HG03045 (cell line): Measurements from ENCODE around the gene ZCCHC2.

ENCODE experiments used
- ATAC-seq: cut with Tn5 transposase; IDR thresholded peaks from one replicate; pipeline ENCODE4 v1.9.1; 2021; ENCODE audit warnings: mild to moderate bottlenecking, moderate library complexity; ENCODE audit not compliant: unreplicated experiment

The ZCCHC2 gene

DNA sequence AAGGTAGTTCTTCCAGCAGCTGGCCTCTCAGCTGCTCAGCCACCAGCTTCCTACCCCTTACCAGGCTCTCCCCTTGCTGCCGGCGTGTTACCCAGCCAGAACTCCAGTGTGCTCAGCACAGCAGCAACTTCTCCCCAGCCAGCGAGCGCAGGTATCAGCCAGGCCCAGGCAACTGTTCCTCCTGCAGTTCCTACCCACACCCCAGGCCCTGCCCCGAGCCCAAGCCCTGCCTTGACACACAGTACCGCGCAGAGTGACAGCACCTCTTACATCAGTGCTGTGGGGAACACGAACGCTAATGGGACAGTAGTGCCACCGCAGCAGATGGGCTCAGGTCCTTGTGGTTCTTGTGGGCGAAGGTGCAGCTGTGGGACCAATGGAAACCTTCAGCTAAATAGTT lies 52.0 kb downstream of the ZCCHC2 start:
- no peak for ATAC-seq

DNA sequence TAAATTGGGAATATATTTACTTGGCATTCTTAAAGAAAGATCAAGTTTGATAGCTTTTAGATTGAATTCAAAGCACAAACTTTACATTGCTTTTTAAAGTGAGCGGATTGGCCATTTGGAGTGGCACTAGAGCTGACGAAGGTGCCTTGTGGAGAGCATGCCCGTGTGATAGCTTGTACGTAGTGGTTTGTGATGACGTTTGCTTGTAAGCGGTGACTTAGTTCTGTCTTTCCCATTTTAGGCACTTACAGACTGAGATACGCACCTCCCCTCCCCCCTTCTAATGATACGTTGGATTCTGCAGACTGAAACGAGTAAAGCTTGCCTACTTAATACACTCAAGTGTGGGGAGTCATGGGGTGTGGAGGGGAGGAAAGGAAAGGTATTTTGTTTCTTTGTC lies 53.4 kb downstream of the ZCCHC2 start:
- no peak for ATAC-seq

DNA sequence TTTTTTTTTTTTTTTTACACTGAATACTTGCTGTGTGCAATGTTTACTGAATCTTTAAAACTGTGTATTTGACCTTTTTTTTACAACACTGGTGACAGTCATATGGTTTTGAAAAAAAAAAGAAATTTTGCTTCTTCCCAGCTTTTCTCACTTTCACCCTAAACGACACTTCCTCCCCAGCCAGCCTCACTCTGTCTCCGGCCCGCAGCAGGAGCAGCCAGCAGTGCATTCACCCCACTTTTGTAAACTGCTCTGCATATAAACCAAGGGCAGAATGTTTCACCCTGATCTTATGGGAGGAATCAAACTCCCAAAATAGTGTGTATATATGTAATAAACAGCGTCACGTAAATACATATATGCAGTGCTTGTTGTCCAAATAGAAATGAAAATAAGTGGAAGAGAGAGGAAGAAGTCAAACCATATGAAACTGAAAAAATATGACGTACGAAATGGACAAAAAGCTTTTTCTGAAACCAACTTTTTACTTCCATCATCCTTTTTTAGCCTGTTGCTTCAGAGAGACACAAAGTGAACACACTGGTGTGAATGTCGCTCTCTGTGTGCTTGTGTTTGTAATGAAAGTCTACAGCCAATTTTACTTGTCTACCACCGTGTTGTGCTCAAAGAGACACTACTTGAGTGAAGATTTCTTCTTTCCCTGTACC lies 54.2 kb downstream of the ZCCHC2 start:
- ATAC-seq, result peak; percentile 57

DNA sequence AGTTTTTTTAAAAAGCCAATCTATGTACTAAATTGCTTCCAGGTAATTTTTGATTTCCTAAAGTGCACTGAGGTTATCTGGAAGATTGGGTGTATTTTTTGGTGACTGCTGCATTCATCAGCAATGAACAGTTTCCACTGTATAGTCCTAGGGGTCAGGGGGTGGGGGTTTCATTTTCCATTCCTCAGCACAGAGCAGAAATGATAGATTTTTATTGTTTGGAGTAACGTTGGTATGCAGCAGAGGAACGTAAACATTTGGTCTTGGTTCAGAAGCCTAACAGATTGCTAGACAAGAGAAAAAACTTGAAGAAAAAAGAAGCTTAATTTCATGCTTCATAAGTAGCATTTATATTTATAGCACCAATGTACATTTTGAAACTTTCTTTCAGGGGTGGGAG lies 54.9 kb downstream of the ZCCHC2 start:
- ATAC-seq, result peak; percentile 15

DNA sequence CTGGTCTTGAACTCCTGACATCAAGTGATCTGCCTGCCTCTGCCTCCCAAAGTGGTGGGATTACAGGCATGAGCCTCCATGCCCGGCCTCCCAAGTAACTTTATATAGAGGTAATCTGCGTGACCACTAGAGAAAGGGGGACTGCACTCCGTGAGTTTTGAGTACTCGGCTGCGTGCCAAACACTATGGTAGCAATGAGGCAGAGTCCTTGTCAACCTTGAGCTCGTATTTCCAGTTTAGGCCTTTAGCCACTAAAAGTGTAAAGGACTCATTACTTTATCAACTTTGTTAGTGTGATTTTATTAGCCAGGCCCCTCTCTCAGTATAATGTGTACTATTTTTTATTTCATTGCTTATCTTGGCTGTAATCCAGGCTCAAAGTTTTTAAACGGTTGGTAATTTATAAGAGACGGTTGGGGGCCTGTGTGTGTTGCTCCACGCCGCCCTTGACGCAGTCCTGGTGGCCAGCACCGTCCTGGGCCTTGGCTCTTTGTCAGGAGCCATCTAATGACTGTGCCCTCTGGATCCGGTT lies 56.2 kb downstream of the ZCCHC2 start:
- no peak for ATAC-seq

DNA sequence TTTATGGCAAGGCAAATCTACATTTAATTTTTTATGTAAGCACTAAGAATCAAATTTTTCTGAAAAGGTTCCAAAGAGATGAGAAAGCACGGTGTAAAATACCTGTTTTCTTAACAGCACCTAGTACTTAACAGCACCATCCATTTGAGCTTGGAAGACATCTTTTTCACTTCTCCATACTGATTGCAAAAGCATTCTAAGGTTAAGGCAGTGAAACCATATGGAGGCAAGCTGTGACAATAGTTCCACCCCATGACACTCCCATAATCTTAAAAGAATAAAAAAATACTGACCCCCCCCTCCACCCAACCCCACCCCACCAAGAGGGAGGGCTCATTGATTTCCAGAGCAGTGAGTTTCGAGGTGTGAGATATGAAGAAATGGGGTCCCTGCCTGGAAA lies 60.6 kb downstream of the ZCCHC2 start:
- ATAC-seq, result no peak

DNA sequence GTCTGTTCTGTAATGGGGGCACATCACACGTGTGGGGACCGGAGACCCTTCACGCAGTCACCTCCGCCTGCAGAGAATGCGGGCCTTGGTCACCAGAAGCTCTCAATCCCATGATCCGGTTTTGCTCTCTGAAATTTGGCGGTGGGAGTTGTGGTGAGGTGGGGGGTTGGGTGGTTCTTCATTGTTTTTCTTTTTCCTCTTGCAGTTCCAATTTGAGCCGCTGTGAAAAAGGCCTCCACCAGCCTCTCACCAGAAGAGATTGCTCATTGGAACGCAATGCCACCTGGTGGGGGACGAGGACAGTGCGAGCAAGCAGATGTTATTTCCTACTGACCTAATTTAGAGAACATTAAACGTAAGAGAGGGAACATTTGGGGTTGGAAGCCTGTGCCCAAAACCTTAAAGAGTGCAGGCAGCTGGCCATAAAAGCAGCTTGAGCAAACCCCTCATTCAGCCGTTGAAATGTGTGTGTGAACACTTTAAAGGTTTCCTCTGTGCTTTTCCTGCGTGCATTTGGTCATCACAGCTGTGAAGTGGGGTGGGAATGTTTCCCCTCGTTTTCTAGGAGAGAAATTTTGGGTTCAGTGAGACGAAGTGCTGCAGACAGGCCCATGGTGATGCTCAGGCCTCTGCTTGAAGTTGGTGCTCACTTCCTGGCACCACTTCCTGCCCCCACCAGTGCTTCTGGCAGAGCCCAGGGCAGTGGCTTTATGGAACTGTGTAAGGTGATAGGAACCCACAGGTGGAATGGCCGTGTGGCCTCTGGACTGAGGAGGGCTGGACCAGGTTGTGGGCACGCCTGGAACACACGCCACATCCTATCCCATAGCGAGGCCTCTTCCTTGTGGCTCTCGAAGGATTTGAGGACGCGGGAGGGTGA lies 61.7 kb downstream of the ZCCHC2 start:
- peak; percentile 80 for ATAC-seq

DNA sequence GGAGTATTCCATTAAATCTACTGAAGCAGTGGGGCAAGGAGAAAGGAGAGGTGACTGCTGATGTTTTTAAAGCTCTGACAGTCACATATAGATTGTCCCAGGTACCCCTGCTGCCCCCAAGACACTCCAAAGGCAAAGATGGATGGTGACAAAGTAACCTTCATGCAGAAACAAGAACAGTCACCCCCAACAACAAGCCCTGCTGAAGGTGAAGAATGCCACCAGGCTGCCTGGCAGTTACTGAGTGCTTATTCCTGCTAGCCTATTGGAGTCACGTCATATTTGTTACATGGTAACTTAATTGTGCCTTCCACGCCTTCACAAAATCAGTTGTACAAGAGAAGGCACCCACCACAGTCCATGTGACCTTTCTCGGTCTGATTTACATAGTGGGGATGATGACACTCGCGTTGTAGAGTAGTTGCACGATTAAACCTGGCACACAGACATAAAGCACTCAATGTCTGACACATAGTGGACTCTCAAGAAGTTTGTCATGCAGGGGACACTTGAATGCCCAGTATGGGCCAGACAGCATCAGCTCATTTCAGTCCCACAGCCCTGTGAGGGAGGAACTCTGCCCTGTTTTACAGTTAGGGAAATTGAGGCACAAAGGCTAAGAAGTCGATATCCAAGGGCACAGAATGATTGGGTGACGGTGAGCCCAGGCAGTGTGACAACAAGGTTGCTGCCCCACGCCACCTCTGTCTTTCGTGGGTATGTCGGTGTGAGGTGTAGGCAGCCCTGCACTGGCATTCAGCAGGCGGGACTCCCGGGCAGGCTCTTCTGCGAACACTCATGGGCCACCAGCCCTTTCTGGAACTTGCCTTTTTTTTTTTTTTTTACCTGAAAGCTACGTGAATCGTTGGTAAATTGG lies 62.7 kb downstream of the ZCCHC2 start:
- ATAC-seq, result peak; percentile 11

DNA sequence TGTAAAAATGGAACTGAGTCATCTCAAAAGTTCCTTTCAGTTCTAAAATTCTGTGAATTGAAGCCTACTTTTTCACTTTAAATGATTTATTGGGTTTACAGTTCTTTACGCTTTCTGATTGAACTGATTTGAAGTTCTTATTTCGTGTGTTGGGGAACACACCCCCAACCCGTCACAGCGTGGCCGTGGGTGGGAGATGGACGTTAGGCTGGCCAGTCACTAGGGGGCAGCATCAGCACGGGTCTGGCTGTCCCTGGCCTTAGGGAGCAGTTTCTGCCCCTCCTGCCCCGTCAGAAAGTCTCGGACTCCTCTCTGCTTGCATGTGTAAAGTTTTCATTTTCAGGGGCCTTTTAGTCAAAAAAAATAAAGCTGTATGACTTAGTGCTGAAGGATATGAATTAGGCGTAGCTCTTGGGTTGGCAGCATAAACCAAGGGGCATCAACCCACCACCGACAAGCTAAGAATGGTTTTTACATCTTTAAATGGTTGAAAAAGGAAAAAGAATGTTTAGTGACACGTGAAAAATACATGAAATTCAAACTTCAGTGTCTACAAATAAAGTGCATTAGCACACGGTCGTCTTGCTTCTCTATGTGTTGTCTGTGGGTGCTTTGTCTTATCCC lies 63.4 kb downstream of the ZCCHC2 start:
- peak; percentile 70 for ATAC-seq

DNA sequence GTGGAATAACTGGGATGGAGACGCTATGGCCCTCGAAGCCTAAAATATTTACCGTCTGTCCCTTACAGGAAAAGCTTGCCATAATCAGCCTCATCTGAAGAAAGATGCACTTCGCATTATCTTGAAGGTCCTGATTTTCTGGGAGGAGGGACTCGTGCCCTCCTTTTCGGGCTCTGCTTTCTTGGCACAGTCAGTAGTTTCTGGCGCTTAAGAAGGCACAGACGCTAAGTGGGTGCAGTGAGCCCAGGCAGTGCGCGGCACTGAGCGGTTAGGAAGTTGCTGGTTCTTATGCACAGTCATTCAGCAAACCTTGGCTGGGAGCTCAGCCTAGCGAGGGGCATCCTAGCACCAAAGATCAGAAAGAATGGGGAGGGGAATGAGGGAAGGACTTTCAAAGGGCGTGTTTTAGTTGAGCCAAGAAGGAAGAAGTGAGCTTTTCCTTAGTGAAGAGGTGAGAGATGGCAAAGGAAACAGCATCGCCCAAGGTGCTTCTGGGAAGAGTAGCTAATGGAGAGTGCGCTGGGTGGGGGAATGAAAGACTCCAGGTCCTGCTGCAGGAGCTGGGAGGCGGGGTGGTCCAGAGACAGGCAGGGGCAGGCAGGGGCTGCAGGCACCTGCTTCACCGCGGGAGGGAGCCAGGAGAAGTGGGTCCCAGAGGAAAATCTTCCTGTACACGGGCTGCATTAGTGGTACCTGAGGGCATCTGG lies 64.1 kb downstream of the ZCCHC2 start:
- no peak for ATAC-seq

DNA sequence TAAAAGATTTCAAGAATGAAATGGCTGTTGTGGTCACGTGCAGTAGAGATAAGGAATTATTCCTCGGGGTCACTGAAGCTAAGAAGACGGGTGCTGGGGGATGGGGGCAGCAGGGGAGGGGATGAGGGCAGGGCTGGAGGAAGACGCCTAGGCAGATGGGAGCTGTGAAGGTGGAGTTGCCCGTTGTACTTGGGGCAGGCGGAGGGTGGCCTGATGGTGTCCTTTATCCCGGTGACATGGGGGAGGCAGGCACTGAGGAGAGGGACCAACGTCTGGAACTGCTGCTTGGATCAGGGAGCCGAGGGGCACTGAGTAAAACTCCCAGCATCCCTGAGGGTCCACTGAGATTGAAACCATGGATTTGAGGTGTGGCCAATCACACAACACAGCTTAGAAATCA lies 64.9 kb downstream of the ZCCHC2 start:
- no peak for ATAC-seq

DNA sequence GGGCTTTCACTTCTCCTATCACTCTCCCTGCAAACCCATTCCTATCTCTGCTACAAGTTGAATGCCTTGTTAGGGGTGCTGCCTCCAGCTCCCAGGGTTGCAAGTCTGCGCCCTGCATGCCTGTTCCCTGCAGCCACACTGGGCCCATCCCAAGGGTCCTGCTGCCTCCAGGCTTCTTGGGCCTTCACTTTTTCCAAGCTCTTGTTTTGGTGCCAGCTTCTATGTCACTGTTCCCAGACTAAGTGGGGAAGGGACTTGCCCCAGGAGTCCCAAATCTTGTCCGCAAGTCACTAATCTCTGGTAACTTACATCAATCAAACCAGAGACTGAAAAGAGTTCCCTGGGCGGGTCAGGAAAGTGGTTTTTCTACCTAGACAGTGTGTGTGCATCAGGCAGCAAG lies 65.4 kb downstream of the ZCCHC2 start:
- ATAC-seq, result no peak

DNA sequence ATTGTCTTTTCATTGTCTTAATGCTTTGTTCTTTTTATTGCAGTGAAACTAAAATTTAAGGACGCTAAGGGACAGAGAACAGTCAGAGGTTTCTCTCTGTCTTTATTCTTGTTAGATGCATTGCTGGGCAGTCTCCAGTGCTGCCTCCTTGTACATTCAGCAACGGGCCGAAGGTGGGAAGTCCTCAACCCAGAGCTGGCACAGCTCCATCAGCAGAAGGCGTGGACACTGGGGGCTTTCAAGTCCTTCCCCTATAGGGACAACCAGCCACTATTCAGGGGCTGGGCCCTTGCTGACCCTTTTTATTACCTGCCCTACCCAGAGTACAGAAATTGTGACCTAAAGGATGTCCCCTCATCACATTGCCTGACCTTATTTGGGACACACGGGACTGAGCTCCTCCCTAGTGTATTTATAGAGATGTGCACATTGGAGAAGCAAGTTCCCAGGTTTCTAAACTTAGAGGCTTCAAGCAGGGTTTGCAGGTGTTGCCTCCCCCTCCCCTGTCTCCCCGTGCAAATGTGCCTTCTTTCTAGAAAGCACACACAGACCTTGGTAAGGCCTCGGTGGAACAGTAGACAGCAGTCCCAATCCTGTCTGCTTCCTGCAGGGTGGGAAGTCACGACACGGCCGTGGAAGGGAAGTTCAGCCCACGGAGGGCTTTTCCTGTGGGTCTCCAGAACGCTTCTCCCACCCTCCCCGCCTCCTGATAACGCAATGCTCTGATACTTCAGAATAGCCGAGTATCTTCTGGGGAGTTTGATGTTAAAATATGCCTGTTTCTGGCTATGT lies 68.2 kb downstream of the ZCCHC2 start:
- no peak for ATAC-seq

DNA sequence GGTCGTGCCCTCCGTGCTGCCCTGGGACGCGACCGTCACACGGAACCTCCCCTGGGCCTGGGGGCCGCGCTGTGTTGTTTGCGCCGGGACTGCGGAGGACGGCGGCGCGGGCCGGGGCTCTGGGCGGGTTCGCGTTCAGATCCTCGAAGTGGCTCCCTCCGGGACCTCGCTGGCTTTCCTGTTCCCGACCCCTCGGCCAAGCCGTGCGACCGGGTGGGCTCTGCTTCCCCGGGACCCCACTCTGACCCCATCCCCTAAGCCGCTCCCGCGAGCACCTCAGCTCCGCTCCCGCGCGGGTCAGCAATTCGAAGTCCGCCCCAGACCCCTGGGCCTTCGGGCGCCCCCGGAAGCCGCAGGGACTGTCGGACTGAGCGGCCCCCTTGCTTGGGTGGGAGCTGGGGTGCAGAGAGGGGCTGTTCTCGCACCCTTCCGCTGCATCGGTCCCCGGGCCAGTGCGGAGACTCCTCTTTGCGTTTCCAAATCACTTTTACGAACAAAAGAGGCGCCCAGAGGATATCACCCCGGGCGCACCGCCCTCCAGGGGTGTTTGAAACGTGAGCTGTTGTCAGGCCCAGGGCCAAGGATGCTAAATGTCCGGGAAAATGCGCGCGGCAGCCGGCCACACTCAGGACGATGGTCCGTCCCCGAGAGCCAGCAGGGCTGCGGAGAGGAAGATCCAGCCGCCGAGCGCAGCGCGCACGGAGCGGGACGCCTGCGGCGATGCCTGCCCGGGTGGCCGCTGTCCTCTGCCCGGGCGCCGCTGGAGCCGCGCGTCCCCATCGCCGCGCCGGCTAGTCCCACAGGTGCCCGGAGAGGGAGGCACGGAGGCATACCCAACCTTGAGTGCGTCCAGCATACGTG lies 73.5 kb downstream of the ZCCHC2 start:
- no peak for ATAC-seq

DNA sequence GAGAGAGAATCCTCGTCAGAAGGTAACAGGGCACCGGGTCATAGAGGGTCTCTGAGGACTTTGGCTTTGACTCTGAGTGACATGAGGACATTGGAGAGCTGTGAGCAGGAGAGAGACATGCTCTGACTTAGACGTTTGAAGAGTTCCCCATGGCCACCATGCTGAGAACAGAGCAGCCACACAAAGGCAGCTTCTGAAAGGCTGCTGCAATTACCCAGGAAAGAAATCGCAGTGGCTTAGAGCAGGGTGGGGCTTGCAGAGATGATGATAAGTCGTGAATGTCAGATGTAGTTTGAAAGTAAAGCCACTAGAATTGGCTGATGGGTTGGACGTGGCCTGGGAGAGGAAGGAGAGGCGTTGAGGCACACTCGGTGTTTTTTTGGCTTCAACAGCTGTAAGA lies 79.0 kb downstream of the ZCCHC2 start:
- no peak for ATAC-seq

DNA sequence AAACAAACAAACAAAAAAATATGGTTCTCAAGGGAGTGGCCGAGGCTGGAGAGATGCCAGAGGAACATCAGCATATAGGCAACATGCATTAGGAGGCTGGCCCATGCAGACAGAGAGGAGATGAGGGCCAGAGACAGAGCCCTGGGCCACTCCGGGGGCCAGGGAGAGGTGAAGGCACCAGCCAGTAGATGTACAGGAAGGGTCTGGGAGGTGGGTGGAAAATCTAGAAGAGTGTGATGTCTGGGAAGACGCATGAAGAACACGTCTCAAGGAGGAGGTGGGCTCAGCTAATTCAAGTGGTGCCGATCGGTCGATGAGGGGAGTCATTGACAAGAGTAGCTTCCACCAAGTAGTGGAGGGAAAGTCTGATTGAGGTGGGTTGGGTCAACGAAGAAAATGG lies 79.9 kb downstream of the ZCCHC2 start:
- no peak for ATAC-seq

DNA sequence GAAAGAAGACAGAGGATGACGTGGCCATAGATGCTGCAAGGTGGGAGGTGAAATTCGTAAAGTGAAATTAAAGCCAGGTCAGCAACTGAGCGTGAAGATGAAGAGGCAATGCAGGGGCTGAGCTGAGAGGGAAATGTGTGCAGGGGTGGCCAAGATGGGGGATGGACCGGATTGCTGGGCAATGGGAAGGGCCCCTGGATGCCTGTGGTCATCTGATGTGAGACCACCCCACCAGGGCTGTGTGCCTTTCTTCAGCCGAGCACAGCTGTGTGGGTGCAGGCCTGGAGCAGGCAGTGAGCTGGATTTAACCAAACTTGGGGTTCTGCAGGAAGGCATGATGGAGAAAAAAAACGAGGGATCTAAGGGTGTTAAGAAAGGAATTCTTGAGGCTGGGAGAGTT lies 80.4 kb downstream of the ZCCHC2 start:
- ATAC-seq, result no peak

DNA sequence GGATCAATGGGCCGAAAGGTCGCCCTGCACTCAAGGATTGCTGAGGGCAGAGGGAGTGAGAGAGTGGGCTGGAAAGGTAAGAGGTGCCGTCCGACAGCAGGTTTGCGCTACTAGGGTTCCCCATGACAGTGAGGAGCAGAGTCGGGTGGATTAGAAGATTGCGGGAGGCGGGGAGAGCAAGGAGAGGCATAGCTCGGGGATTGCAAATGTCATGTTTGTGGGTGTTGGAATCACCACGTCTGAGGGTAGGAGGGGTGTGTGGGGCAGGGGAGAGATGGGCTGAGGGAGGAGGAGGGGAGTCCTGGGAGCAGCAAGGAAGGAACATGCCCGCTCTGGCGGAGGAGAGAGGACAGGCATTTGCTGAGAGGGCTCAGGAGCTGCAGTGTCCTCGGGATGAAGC lies 81.2 kb downstream of the ZCCHC2 start:
- ATAC-seq, result no peak
